ENCODE data around the gene AP1B1. TPM values are rescaled to one million over a fixed set of nuclear protein-coding genes. Genes with fewer than 3 reads are reported as not detected.

Gene AP1B1
- 49.6 and 85.1 TPM in 2 replicates for total RNA-seq

DNA sequence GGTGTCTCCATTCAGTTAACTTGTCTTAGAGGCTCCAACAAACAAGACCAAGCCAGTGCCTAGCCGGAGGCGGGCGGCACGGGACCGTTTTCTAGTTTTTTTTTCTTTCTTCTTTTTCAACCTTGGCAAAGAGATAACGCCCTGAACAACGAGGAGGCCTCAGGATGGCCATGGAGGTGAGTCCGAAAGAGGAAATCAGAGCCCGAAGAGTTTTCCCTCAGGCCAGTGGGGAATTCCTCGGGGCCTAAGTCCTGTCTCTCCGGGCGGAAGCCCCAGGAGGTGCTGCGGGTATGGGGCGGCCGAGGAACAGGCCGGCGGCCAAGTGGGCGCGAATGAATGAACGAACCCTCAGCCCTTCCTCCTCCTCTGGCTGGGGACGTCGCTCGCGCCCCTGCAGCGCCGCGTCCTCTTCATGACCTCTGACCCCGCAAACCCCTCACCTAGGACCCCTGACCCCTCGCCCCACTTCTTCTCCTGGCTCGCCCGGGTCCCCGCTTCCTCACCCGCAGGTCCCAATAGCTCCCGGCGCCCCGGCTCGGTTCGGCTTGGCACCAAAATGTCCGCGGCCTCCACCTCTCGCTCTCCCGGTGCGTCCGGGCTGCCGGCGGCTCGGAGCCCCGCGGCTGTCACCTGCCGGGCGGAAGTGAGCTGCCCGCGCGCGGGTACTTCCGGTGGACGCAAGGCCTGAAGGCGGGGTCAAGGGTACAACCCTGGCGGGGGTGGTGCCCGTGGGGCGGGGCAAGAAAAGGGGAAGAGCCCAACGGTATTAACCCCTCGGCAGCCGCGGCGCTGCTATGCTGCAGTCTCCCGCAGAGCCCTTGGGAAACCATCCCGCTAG is at the start of gene AP1B1:
Gene AP1B1 (minus strand): TSS at position 650 of the 838 bp plus-strand sequence. CDS start 21,327 bp downstream, outside the sequence.

DNA sequence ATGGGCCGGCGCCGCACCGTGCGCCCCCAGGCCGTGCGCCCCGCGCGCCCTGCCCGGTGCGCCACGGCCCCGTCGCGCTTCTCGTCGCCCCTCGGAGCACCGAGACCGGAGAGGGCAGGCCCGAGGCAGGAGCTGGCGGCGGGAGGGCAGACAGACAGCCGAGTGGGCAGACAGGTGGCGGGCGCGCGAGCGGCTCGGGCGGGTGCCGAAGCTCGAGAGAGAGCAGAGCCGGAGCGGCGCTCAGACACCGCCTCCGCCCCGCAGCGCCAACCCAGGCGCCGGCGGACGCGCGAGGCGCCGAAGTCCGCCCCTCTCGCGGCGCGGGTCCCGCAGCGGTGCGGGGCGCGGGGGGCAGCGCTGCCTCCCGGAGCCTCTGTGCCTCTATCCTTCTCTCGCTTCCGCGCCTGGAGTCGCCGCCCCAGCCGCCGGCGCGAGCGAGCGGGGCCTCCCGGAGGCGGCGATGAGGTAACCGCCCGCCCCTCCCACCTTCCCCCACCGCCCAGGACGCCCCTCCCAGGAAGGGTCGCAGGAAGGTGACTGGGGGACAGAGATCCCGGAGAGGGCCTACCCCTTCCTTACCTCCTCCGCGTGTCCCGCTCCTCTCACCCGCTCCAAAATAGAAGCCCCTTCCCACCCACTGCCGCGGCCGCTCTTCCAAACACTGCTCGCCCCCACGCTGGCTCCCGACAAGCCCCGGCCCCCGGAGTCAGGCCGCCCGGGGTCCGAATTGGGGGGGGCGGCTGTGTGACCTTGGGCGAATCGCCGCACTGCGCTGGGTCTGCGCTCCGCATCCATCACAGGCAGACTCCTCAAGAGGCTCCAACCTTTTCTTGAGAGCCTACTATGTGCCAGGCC is 72.9 kb downstream of the AP1B1 start, which contains the start of gene RASL10A:
Gene RASL10A (minus strand): TSS at position 412 of the 855 bp plus-strand sequence. CDS start 451 bp downstream, outside the sequence.

DNA sequence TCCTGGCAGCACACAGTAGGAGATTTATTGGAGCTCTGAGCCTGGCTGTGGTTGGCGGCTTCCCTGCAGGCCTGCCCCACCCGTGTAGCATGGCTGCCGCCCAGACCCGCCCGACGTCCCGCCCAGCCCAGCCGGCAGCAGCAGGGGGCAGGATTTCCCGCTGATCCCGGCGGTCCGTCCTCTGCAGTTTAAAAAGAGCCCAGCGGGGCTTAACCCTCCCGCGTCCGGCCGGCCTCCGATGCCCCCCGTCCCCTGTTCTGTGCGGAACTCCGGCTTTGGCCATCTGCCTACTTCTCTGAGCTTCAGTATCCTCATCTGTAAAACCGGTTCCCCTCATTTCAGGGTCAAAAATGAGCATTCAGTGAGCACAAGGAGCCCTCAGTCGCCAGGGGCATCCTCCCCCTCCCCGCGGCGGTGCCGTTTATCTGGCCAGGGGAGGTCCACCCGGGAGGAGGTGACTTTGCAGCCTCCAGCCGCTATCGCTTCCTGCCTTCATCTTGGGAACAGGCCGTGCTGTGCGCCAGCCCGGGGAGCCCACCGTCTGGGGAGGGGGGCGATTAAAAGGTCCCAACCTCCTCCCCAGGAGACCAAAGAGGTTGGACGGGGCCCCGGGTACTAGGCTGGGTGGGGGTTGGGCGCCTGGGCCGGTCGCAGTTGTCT is 82.1 kb downstream of the AP1B1 start, which contains the start of gene GAS2L1:
Gene GAS2L1 (plus strand): TSS at position 476 of the 660 bp plus-strand sequence. CDS start 1,456 bp downstream, outside the sequence.

Other genes starting within 250 kb of the AP1B1 start
- gene EMID1, start 182.7 kb downstream of the AP1B1 start, total RNA-seq: not detected in 2 replicates
- 17.2 and 27.6 TPM in 2 replicates for gene RHBDD3, start 120.6 kb downstream of the AP1B1 start, total RNA-seq
- 95.6 and 150 TPM in 2 replicates for gene EWSR1, start 120.3 kb downstream of the AP1B1 start, total RNA-seq
- 7.4 and 17.1 TPM in 2 replicates for gene GAS2L1, start 81.9 kb downstream of the AP1B1 start, total RNA-seq
- gene RASL10A, start 72.9 kb downstream of the AP1B1 start, total RNA-seq: not detected in 2 replicates
- gene RFPL1, start 50.0 kb upstream of the AP1B1 start, total RNA-seq: not detected in 2 replicates
- gene NEFH, start 91.6 kb upstream of the AP1B1 start, total RNA-seq: 0.59 and 1.0 TPM in 2 replicates
- 49.9 and 98.5 TPM in 2 replicates for gene THOC5, start 165.2 kb upstream of the AP1B1 start, total RNA-seq
- gene NIPSNAP1, start 192.5 kb upstream of the AP1B1 start, total RNA-seq: 54.0 and 67.6 TPM in 2 replicates
- 63.0 and 109 TPM in 2 replicates for gene NF2, start 215.1 kb upstream of the AP1B1 start, total RNA-seq